OCI-LY3 (cell line): Measurements from ENCODE around the gene SNX11.

Source experiments
- CTCF ChIP-seq: fragments of 200-600, 300-600 bp; sonication (generic); IDR thresholded peaks from 2 replicates; pipeline ENCODE4 v1.5.1; 2014; ENCODE audit warnings: antibody characterized with exemption, low read length, low read depth
- EZH2phosphoT487 ChIP-seq: fragments of 200-600 bp; shearing (Covaris generic); IDR thresholded peaks from 2 replicates; pipeline ENCODE4 v1.6.1; 2018; ENCODE audit warnings: antibody characterized with exemption, mixed run types, low read depth

- TF ChIP-seq EZH2phosphoT487 = no peak
- TF ChIP-seq CTCF = no peak
Measured at GRCh38 chr17:48148029-48148770, 40.6 kb downstream of the SNX11 start.
